HG03060 (cell line): Measurements from ENCODE around the gene C1QBP.
"Not testable (repeated sequence)": the region's sequence is repeated elsewhere in the genome, so short reads cannot be mapped to it uniquely, and the experiment has no call there.

Experiments used
- ATAC-seq: cut with Tn5 transposase; IDR thresholded peaks from one replicate; pipeline ENCODE4 v1.9.1; 2021; ENCODE audit warnings: low read depth, moderate number of reproducible peaks; ENCODE audit not compliant: unreplicated experiment

C1QBP gene, protein sequence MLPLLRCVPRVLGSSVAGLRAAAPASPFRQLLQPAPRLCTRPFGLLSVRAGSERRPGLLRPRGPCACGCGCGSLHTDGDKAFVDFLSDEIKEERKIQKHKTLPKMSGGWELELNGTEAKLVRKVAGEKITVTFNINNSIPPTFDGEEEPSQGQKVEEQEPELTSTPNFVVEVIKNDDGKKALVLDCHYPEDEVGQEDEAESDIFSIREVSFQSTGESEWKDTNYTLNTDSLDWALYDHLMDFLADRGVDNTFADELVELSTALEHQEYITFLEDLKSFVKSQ

DNA sequence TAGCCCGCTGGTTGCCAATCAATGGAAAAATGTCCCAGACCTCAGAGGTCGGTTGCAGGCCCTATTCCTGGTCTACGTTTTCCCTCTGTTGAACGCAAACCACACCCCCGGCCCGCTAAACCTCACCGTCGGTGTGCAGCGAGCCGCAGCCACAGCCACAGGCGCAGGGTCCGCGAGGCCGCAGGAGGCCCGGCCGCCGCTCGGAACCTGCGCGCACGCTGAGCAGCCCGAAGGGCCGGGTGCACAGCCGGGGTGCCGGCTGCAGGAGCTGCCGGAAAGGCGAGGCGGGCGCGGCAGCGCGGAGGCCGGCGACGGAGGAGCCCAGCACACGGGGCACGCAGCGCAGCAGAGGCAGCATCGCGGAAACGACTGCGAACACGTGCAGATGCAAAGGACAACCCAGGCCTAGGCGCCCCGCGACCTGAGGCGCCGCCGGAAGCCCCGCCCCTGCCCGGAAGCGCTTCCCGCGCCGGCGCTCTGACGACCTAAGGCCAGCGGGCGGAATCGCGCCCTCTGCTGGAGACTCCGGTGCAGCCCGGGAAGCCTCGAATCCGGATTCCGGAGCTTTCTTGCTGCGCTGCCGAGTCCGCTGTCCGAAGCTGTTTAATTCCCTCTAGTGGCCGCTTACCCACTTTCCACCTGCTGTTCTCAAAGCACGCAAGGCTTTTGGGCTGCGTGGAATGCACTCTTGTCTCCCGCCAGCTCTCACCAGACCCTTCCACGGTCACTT is at the start of gene C1QBP:
Gene C1QBP, minus strand, starts transcription at position 440 of the 730 bp plus-strand sequence. Its CDS starts 82 bp downstream, at position 358.
- ATAC-seq = peak; percentile 59

DNA sequence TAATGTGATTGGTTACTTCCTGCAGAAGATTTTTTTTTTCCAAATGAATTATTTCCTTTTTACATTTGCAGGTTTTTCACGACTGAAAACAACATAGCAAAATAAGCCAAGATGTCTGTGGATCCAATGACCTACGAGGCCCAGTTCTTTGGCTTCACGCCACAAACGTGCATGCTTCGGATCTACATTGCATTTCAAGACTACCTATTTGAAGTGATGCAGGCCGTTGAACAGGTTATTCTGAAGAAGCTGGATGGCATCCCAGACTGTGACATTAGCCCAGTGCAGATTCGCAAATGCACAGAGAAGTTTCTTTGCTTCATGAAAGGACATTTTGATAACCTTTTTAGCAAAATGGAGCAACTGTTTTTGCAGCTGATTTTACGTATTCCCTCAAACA is 49.8 kb upstream of the C1QBP start:
- no peak for ATAC-seq

DNA sequence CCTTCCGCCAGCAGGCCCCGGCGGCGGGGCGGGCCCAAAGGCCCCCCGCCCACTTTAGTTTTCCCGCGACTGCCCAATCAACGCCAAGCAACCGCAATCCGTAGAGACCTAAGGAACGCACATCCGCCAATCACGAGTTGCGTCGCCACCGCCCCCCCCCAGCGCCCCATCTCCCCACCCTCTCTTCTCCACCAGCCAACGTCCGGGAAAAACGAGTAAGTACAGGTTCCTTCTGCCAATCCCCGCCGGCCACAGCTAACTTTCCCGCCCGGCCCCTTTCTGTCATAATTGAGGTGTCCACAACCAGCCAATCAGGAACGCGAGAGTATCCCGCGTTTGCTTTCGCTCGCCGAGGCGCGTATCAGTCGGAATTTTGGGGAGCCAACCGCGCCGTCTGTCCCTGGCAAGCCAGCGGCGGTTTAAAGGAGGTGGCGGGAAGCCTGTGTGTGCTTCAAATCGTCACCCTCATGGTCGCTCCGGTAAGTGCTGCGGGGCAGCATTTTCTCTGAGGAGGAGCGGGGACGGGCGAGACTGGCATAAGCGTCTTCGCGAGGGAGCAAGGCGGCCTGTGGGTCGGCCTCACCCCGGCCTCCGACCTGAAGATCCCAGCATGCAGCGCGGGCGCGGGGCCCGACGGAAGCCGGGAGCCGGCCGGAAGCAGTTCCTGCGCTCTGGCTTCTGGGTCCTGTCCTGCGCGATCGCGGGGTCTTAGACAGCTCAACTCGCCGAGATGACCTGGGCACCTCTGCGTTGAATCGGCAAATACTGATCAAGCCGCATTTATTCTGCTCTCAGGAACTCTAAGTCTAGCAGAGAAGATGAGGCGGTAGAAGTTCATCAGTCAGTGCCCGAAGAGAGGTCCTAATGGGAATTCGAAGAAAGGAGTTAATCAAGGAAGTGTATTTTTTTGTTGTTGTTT is 47.5 kb upstream of the C1QBP start, which contains the start of gene MIS12:
Gene MIS12, plus strand, starts transcription at position 361 of the 919 bp plus-strand sequence. CDS start 2,297 bp downstream, outside the sequence.
- peak; percentile 74 for ATAC-seq

DNA sequence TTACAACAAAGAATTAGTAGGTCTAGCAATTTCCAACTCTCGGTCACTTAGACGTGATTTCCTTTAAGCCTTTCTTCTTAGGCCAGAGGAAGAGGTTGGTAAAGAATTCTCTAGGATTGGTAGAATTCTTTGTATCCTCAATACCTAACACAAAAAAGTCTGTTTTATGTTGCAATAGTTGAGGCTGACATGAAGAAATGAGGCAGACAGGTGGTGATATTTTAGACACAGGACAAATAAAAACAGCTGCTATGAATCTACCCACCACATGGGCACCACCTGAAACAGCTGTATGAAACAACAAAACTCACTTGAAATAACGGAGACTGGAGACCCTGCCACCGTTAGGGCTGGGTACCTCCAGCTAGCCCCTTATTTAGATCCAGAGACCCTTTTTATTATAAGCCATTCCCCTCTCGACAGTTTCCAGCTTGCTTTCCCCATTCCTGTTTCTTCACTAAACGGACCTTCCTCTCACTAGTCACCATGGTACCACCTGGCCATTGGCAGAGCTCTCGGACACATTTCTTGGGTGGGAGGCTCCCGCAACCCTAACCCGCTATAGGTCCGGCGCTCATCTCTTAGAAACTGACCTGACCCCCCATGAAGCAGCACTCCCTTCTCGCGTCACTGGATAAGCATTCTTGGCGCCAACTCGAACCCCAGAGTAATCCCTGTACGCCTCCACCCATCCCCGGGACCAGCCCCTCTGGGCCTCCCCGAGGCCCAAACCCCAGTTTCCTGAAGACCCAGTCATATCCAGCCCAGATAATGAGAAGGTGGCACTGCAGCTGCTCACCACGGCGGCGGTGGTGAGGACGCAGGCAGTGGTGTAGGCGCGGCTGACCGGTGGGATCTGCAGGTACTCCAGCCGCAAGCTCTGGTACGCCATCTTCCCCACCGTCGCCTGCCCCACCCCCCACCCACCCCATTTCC is 46.6 kb upstream of the C1QBP start, which contains the start of gene DERL2:
Gene DERL2, minus strand, starts transcription at position 909 of the 936 bp plus-strand sequence. Its CDS starts 17 bp downstream, at position 892.
- ATAC-seq = peak; percentile 16

DNA sequence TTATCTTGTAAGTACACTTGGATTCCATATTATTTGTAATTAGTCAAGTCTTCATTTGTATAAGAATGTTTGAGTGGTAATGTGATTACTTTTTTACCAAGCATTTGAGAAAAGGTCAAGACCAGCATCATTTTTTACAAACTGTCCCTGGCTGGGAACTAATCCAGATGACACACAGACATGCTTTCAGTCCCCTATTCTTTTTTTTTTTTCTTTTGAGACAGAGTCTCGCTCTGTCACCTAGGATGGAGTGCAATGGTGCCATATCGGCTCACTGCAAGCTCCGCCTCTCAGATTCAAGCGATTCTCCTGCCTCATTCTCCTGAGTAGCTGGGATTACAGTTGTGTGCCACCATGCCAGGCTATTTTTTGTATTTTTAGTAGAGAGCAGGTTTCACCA is 42.5 kb upstream of the C1QBP start:
- no peak for ATAC-seq

DNA sequence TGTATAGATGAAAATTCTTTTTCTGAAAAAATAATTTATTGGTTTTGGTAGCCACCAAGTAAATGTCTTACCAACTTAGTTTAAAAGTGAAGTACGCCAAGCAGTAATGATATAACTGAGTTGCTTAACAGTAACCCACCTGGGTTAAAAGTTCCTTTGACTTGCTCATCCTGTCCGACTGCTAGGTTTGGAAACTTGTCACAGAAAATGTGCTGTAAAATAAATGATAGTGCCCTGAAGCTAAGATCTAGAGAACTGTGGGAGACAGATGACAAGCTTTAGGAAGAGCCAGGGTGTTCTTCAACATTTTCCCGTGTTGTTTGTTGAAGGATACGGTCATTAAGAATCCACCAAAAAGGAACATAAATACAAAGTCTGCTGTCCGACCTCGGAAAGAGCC is 42.0 kb upstream of the C1QBP start:
- ATAC-seq = no peak

DNA sequence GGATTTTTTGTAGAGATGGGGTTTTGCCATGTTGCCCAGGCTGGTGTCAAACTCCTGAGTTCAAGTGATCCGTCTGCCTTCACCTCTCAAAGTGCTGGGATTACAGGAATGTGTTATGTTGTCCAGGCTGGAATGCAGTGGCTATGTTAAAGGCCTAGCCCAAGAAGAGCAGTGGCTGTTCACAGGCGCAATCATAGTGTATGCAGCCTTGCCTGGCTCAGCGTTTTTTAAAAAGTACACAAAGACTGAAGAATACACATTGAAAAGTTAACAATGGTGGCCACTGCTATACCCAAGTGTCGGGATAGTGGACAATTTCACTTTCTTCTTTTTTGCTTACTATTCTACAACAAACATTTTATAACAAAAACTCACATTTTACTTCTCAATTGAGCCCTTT is 40.0 kb upstream of the C1QBP start:
- ATAC-seq = no peak

DNA sequence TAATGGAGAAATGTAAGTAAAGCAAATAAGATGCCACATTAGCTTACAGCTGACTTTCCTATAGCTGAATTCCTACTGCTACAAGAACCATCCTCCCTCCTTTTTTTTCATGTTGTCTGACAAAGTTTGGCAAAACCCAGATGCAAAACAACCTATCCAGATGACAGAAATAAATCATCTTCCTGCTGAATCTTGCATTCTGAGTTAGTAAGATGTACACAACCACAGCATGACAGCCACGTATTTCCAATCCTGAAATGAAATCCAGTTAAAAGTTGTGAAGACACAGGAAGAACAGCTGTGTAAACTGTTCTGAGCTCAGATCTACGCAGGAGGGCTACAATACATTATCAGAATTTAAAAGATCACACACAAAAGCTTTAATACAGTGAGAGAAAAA is 35.0 kb upstream of the C1QBP start:
- no peak for ATAC-seq

DNA sequence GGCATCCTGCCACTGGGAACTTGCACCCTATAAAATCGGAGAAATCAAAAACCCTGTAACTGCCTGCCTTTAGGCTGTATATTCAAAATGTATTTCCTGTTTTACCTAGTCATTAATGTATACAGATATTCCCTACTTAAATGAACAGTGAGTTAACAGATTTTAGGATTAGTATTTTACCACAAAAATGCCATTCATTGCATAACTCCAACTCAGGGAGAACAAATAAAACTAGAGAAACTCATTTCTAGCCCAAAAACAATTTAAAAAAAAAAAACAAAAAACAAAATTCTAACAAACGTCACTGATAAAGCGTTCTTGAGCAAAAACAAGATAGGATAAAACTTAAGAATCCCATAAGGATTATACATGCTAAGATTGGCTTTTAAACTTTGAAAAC is 33.6 kb upstream of the C1QBP start:
- no peak for ATAC-seq

DNA sequence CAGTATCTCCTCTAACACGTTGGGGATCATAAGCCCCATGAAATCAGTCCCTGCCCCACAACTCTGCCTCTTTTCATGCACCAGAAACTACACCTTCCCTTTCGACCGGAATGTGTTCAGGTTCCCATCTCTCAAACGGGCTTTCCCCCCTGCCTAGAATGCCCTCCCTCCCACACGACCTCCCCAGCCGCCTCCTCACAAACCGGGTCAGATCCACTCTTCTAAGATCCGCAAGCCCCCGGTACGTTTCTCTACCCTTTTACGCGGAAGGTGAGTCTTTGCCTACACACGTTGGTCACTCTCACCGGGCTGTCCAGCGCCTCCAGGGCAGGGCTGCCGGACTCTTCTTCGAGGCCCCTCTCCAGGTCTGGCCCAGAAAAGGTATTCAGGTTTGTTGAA is 29.1 kb upstream of the C1QBP start:
- no peak for ATAC-seq

DNA sequence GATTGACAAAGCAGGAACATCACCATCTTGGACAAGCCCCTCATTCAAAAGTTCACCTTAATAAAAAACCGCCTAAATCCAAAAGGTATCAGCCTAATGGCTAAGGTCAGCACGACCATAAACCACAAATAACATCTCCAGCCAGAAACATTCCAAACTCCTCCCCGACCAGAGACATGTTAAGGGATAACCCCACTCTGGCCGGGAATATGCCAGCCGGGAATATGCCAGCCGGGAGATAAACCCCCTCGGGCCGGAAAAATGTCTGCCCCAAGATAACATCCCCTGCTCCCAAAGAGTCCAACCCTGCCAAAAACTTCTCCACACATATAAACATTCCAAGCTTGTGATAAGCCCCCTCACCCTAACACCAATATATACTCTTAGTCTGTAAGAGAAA is 28.5 kb upstream of the C1QBP start:
- no peak for ATAC-seq

DNA sequence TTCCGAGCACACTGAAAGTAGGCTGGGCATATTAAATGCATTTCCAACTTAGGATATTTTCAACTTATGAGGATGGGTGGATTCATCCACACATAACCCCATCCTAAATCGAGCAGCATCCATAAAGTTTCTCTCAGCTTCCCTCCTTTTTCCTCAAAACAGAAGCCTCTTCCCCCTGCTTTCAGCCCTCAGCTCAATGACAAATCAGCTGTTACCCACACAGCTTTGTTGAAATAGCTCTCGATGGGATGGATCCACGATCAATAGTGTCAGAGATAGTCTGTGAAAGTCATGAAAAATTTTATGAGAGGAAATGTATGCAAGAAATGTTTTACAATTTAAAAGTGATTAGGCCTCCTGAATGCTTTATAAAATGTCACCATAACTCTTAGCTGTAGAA is 27.3 kb upstream of the C1QBP start:
- no peak for ATAC-seq

DNA sequence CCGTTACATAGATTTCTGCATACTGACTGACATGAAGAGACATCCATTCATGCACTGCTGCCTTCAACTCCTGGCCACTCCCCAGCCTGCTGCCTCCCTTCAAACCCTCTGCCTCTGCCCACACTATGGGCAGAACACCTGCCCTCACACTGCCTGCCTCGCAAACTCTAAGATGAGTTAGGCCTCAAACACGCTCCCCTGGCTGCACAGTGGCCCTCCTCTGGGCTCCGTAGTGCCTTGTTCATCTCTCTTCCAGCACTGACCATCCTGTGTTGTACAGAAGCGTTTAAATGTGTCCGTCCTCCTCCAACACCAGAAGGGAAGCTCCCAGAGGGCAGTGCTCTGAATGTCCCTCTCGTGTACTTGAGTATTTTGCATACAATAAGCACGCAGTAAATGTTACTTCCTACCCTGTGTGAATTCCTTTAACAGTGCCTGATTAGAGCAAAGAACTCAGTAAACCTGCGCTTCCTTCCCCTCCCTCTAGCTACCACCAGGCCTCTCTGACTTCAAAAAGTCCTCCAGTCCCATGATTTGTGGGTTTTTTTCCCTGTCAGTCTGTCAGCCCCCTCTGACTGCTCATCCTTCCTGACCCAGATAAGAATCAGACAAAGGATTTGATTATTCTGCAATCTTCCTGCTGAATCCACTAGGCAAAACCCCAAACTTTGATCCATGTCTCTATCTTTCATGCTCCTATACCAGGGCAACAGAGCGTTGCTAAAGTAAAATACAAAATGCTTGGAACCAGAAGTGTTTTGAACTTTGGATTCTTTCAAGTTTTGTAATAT is 26.0 kb upstream of the C1QBP start:
- no peak for ATAC-seq

DNA sequence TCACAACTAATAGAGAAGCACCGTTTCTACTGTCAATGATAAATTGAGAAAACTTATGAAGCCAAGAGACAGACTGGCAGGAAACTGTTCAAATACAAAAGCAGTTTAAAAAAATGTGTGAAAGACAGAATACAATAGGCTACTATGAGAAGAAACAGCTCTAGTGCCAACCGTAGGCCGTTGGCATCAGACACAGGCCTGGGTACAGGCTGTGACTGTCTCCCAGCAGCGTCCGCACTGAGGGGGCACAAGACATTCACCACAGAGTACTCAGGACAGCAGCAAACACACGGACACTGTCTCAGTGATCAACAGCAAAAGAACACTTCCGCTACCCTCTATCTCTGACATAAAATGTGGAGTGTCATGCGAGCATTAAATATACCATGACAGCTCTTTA is 7.8 kb upstream of the C1QBP start:
- ATAC-seq = no peak

DNA sequence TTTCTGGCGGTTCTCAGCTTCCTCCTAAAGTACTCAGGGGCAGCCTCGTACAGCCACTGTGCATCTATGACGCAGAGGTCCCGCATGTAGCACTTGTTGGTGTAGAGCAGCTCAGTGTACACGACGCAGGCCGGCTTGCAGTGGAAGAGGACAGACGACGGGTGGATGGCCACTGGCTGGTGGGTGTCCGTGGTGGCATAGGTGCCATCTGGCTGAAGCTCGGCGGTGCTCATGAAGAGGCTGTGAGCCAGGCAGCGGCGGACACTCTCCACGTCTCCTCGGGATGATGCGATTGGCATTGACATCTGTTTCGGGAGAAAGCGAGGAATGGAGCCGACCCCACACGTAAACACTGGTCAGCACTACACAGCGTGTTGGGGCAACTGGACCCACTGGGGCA is 5.3 kb upstream of the C1QBP start:
- ATAC-seq = no peak

DNA sequence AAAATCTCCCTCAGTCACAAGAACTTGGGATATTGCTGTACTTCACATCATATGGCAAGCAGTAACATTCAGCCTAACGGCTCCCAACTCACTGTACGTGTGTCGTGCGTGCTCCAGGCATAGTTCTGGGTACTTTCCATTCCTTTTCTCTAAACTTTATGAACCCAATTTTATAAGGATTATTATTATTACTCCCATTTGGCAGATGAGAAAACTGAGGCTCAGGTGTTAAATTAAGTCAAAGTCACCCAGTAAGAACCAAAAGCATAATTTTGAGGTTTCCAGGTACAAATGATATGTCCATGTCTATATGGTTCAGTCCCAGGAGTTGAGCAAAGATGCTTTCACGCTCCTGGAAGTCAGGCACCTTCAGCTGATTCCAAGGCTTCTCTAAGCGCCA is 4.8 kb upstream of the C1QBP start:
- no peak for ATAC-seq

DNA sequence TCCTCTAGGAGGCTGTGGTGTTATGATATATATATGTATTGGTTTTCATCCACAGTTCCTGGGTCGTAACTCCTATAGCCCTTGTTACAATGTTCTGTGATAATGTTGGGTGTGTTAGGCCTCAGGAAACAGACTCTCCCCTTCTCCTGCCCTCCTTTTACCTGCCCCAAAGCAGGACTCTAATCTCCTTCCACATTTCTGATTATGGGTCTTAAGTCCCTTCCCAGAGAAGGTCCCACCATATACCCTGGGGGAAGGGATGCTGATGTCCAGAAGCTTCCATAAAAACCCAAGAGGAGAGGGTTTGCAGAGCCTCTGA is 450 bp upstream of the C1QBP start:
- ATAC-seq = no peak

DNA sequence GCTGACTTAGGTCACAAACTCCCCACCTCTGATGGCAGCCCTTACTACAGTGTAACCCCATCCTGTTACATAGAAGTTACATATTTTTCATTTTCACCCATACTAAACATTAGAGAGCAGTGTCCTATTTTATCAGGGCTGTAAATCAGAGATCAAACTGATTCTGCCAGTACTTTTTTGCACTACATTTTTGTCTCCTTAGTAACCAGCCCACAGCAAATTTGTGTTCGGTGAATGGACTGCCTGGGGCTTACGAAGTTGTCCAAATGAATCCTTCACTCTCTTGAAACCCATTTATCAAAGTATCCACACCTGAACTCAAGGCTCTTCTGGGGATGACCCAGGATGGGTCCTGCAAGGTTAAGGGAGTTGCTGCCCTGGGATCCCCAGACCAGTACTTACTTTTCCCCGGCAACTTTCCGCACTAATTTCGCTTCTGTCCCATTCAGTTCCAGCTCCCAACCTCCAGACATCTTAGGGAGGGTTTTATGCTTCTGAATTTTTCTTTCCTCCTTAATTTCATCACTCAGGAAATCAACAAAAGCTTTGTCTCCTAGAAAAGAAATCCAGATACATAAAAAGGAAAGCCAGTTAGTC is 1.1 kb downstream of the C1QBP start:
- no peak for ATAC-seq

DNA sequence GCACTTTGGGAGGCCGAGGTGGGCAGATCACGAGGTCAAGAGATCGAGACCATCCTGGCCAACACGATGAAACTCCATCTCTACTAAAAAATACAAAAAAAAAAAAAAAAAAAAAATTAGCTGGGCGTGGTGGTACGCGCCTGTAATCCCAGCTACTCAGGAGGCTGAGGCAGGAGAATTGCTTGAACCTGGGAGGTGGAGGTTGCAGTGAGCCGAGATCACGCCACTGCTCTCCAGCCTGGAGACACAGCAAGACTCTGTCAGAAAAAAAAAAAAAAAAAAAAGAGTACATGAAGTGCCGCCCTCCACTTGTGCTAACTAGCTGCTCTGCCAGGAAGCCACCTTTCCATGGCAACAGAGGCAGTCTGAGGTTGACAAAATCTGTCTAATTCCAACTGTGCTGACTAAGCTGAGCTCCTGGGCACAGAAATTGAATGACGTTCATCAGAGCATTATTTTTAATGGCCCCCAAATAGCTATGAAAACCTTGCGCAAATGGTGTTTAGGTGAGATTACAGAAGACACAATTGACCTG is 3.1 kb downstream of the C1QBP start:
- ATAC-seq = not testable (repeated sequence)
